GM18505 (cell line): ENCODE measurements around the gene RPRML.
"Not testable (repeated sequence)": the region's sequence is repeated elsewhere in the genome, so short reads cannot be mapped to it uniquely, and the experiment has no call there.

Experiments
- ATAC-seq: cut with Tn5 transposase; IDR thresholded peaks from one replicate; pipeline ENCODE4 v1.9.1; 2021; ENCODE audit not compliant: unreplicated experiment
- POLR2A ChIP-seq: IDR thresholded peaks from 4 replicates; pipeline ENCODE4 v1.6.1; 2011; ENCODE audit warnings: borderline replicate concordance; ENCODE audit not compliant: insufficient read depth, insufficient read length; ENCODE audit errors: extremely low read depth

RPRML gene

GRCh38 chr17:46962374-46962790 lies 16.7 kb downstream of the RPRML start:
- ATAC-seq, result no peak
- no peak for TF ChIP-seq POLR2A

GRCh38 chr17:46960152-46960551 lies 18.9 kb downstream of the RPRML start:
- no peak for ATAC-seq
- TF ChIP-seq POLR2A, result no peak

DNA sequence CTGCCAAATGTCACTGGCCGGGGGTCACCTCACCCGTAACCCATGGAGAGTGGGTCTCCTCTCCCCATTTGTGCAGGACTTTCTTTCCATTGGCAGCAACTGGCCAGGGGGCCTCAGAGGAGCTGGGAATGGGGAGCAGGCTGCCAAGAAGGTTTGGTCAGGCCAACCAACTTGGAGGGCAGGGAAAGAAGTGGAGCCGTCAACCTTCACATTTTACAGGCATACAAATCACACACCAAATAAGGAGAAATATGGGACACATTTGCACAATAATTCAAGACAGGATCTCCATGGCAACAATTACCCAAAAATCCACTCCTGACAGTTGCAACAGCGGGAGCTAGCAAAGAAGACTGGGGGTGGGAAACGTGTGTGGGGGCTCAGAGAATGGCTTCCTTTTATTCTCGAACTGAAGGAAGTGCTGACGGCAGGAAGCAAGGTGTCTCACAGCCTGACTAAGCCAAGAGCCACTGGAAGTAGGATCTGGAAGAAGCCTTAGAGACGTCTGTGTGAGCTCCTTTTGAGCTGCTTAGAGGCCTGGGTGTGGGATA lies 20.9 kb downstream of the RPRML start:
- no peak for ATAC-seq
- TF ChIP-seq POLR2A, result no peak

DNA sequence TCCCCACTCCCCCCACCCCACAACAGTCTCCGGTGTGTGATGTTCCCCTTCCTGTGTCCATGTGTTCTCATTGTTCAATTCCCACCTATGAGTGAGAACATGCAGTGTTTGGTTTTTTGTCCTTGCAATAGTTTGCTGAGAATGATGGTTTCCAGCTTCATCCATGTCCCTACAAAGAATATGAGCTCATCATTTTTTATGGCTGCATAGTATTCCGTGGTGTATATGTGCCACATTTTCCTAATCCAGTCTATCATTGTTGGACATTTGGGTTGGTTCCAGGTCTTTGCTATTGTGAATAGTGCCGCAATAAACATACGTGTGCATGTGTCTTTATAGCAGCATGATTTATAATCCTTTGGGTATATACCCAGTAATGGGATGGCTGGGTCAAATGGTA lies 25.9 kb downstream of the RPRML start:
- ATAC-seq, result not testable (repeated sequence)

GRCh38 chr17:46952115-46952514 lies 26.9 kb downstream of the RPRML start:
- TF ChIP-seq POLR2A, result no peak
- no peak for ATAC-seq

- no peak for ATAC-seq
- no peak for TF ChIP-seq POLR2A
Measured at GRCh38 chr17:46951706-46952105, 27.3 kb downstream of the RPRML start.

GRCh38 chr17:46950997-46951621 lies 27.9 kb downstream of the RPRML start:
- no peak for ATAC-seq

DNA sequence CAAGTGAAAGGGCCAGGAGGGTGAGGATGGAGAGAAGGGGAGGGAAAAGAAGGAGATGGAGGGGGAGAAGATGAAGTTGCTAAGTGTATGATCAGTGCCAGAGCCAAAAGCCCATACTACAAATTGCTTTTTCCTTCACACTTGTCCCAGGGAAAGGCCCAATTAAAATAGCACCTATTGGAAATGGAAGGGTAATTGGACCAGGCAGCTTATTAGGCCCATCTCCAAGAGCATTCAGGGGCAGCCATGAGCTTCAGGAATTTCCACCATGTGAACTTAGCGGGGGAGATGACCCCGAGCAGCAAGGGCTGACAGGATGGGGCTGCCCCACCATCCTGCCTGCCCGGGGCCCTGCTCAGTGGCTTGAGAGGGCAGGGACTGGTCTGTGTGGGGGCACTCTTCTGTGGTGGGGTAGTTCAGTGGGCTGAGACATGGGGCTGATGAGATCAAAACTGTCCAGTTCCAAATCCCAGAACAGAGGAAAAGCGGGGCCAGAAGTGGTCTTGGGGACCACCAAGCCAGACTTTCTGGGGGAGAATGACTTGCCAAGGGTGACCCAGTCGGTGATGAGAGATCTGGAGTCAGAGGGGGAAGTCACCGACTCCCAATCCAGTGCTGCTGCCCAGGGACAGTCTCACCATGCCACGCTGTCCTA lies 28.6 kb downstream of the RPRML start:
- ATAC-seq, result no peak
- no peak for TF ChIP-seq POLR2A

More at GRCh38 chr17:46950997-46951621, 27.9 kb downstream of the RPRML start:
- no peak for TF ChIP-seq POLR2A

DNA sequence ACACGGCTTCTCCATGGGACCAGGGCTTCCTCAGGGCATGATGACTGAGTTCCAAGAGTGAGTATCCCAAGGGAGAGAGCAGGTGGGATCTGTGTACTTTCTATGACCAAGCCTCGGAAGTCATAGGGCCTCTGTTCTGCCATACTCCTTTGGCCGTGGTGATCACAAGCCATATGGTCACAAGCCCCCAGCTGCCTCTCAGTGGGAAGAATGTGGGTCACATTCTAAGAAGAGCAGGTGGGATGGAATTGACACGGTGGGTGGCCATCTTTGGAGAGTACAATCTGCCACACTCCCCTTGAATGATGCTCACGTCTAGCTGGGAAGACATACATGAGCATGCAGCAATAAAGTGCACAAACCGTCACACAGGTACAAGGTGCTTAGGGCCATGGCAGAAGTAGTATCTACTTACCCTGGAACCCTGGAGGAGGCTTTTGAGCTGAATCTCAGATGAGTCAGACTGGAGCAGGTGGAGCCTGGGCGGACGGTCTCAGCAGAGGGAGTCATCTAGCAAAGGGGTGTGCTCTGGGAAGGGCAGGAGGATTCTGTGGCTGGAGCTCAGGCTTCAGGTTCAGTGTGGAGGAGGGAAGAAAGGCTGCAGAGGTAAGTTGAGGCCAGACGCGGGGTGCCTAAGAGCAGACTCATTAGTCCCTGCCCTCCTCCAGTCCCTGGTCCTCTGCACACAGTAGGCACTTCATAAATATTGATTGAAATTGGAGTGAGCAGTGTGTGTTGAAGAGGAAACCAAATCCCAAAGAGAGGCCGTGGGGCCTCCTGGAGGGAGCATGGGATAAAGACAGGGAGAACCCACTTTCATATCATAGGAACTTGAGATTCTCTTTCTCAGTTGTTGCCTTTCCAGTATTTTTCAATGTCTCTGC lies 29.5 kb downstream of the RPRML start:
- no peak for TF ChIP-seq POLR2A

DNA sequence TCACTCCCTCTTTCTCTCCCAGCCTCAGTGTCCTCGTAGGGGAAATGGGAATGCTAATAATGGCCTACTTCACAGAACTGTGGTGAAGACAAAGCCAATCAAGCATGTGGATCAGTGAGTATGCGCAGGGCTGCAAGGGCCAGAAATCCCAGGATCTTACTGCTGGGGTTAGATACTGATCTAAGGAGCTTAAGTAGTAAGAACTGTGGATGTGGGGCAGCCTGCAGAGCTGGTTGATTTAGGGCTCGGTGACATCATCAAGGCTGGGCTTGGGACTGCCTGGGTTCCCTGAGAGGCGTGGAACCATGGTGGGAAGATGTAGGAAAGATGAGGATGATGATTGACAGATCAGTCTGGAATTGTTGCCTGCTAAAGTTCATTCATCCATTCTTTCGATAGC lies 30.5 kb downstream of the RPRML start:
- no peak for ATAC-seq
- TF ChIP-seq POLR2A, result no peak

More for the DNA sequence above, 29.5 kb downstream of the RPRML start:
- no peak for ATAC-seq

GRCh38 chr17:46947216-46947615 lies 31.8 kb downstream of the RPRML start:
- TF ChIP-seq POLR2A, result no peak
- no peak for ATAC-seq

DNA sequence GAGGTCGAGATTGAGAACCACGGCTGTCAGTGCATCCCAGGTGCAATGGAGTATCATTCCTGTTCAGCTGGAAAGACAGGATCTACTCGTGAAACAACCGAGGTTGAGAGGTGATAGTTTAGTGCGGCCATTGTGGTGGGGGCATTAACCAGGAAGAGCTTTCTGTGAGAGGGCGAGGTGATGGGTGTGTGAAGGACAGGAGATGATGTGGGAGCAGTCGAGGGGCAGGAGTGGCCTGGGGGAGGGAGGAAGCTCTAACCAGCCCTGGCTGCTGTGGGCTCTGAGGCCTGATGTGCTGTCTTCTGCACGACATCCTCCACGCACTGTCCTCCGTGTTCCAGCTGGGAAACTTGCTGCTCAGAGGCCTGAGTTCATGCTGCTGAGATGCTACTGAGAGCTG lies 34.1 kb downstream of the RPRML start:
- no peak for ATAC-seq
- TF ChIP-seq POLR2A, result no peak
